GM15510 (cell line): ENCODE results near the gene SSPN.

Experiments used
- POLR2A ChIP-seq: IDR thresholded peaks from 3 replicates; pipeline ENCODE4 v1.6.1; 2011; ENCODE audit warnings: borderline replicate concordance; ENCODE audit not compliant: insufficient read length; ENCODE audit errors: extremely low read depth

SSPN gene

GRCh38 chr12:26279908-26280307, 84.5 kb downstream of the SSPN start:
- TF ChIP-seq POLR2A = no peak

- TF ChIP-seq POLR2A = no peak
These were observed 85.5 kb downstream of the SSPN start for GRCh38 chr12:26280869-26281268.

GRCh38 chr12:26281320-26281719, 85.9 kb downstream of the SSPN start:
- TF ChIP-seq POLR2A = no peak

- no peak for TF ChIP-seq POLR2A
These were observed 87.1 kb downstream of the SSPN start for GRCh38 chr12:26282339-26282940.

GRCh38 chr12:26283046-26283445, 87.7 kb downstream of the SSPN start:
- TF ChIP-seq POLR2A = no peak

- TF ChIP-seq POLR2A = no peak
These were observed 88.2 kb downstream of the SSPN start for GRCh38 chr12:26283617-26284016.

- TF ChIP-seq POLR2A = no peak
These were observed 90.0 kb downstream of the SSPN start for GRCh38 chr12:26285401-26285800.

GRCh38 chr12:26286186-26286585, 90.8 kb downstream of the SSPN start:
- TF ChIP-seq POLR2A = no peak

- TF ChIP-seq POLR2A = no peak
These were observed 92.5 kb downstream of the SSPN start for GRCh38 chr12:26287671-26288381.

GRCh38 chr12:26290565-26290964, 95.2 kb downstream of the SSPN start:
- no peak for TF ChIP-seq POLR2A

GRCh38 chr12:26292596-26292995, 97.2 kb downstream of the SSPN start:
- no peak for TF ChIP-seq POLR2A

- TF ChIP-seq POLR2A = no peak
These were observed 98.2 kb downstream of the SSPN start for GRCh38 chr12:26293612-26294011.

GRCh38 chr12:26295001-26295400, 99.6 kb downstream of the SSPN start:
- no peak for TF ChIP-seq POLR2A

- TF ChIP-seq POLR2A = no peak
These were observed 102.2 kb downstream of the SSPN start for GRCh38 chr12:26297396-26298070.

- TF ChIP-seq POLR2A = no peak
These were observed 103.6 kb downstream of the SSPN start for GRCh38 chr12:26298785-26299621.
